HG03060 (cell line): ENCODE data around the gene ARTN.

ENCODE experiments used
- ATAC-seq: cut with Tn5 transposase; IDR thresholded peaks from one replicate; pipeline ENCODE4 v1.9.1; 2021; ENCODE audit warnings: low read depth, moderate number of reproducible peaks; ENCODE audit not compliant: unreplicated experiment

Gene ARTN

GRCh38 chr1:43969416-43969745, 35.8 kb downstream of the ARTN start:
- no peak for ATAC-seq

- peak; percentile 63 for ATAC-seq
Measured at GRCh38 chr1:43969746-43970466, 36.3 kb downstream of the ARTN start, which contains the start of gene DPH2. Gene DPH2 (plus strand): TSS chr1:43970010. CDS start chr1:43970176, 166 bp downstream.

GRCh38 chr1:43970502-43970901, 36.9 kb downstream of the ARTN start:
- ATAC-seq = no peak

GRCh38 chr1:43970911-43971310, 37.3 kb downstream of the ARTN start:
- ATAC-seq = no peak

- ATAC-seq = no peak
Measured at GRCh38 chr1:43971336-43971980, 37.9 kb downstream of the ARTN start.

GRCh38 chr1:43973981-43974442, 40.4 kb downstream of the ARTN start:
- no peak for ATAC-seq

GRCh38 chr1:43974443-43975248, 41.0 kb downstream of the ARTN start, which contains the start of gene ATP6V0B:
Gene ATP6V0B (plus strand): TSS chr1:43974960. CDS start chr1:43975041, 81 bp downstream.
- ATAC-seq = peak; percentile 44

- ATAC-seq = no peak
Measured at GRCh38 chr1:43975249-43975961, 41.8 kb downstream of the ARTN start.

GRCh38 chr1:43976045-43976444, 42.4 kb downstream of the ARTN start:
- ATAC-seq = no peak

- ATAC-seq = no peak
Measured at GRCh38 chr1:43976890-43977289, 43.3 kb downstream of the ARTN start.

GRCh38 chr1:43977376-43978263, 44.0 kb downstream of the ARTN start:
- ATAC-seq = no peak

- no peak for ATAC-seq
Measured at GRCh38 chr1:43978264-43978550, 44.6 kb downstream of the ARTN start.

GRCh38 chr1:43978551-43979260, 45.1 kb downstream of the ARTN start, which contains the start of gene B4GALT2:
Gene B4GALT2 (plus strand): TSS chr1:43979210. CDS start chr1:43981161, 1,951 bp downstream.
- ATAC-seq = no peak

- no peak for ATAC-seq
Measured at GRCh38 chr1:43979261-43979527, 45.6 kb downstream of the ARTN start.

GRCh38 chr1:43979528-43980254, 46.1 kb downstream of the ARTN start:
- no peak for ATAC-seq

- no peak for ATAC-seq
Measured at GRCh38 chr1:43980255-43981134, 46.9 kb downstream of the ARTN start.

- no peak for ATAC-seq
Measured at GRCh38 chr1:43981135-43981491, 47.5 kb downstream of the ARTN start.

- no peak for ATAC-seq
Measured at GRCh38 chr1:43981636-43982035, 48.0 kb downstream of the ARTN start.
